ENCODE data around the gene SECISBP2L. TPM values are rescaled to one million over a fixed set of nuclear protein-coding genes. Genes with fewer than 3 reads are reported as not detected.
A peak's percentile ranks its signal among the peaks of the same experiment; 100 is the strongest.

SECISBP2L gene
- total RNA-seq, 1 donor from 2014 or later = 95.8 TPM

DNA sequence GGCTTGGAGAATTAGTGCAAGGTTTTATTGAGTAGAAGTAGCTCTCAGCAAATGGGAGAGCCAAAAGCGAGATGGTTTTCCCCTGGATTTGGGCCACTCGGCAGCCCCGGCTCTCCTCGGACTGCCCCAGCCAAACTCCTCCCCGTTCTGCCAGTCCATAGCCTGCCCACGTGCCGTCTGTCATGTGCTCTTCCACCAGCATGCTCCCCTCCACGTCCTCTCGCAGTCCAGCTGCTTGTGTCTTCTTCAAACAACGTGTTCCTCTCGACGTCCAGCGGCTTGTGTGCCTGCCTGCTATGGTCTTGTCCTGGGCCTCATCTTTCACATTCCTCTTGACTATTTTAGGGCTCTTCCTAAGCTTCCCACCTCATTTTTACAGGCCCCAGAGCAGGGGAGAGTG is 16.7 kb upstream of the SECISBP2L start:
- FAIRE-seq = no peak

DNA sequence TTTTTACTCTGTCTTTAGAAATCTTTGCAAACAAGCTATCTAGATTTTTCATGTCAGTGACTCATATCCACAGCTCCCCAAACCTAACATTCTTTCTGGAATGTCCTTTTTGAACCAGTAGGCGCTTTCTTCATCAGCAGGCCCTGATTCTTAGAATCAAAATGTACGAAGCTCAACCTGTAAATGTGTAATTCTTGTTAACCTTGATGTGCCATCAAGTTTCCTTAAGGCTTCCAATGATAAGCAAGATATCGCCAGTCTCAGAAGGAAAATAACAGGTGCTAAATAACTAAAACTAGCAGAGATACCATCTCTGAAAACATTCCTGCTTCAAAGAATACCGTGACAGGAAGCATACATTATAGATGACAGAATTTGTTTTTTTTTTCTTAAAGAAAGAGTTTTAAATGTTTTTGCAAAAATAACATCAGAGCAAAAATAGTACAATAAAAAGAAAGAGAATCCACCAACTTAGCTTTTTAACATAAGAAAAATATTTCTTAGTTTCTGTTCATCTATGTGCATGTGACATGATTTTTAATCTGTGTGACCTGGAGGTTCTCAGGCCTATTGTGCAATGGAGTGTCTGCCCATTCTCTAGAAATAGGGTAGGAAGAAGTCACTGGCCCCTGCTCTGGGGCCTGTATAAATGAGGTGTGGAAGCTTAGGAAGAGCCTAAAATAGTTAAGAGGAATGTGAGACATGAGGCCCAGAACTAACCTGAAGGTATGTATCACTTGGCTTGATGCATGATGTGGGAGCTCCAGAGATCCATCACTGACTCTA is 14.7 kb upstream of the SECISBP2L start:
- DNase-seq (ENCODE audit: low spot score in 2 of 2) (no peak), FAIRE-seq (no peak)

More for the DNA sequence above, 16.7 kb upstream of the SECISBP2L start:
- no peak for DNase-seq (ENCODE audit: low spot score in 2 of 2)

DNA sequence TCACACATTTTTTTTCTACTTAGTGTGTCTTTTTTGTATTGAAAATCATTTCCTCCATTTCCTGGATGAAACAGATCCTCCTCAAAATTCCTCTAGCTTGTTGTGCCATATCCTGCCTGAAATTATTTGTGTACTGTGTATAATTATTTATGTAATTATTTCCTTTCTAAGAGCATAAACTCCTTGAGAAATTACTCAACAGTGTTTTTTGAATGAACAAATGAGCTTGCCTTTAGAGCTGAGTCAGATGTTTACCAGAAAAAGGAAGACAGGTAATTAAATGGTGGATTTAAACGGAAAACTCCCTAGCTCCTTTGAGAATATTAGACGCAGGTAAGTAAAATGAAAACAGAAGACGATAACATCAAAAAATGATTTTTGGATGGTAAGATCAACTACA is 13.2 kb upstream of the SECISBP2L start:
- FAIRE-seq (no peak), DNase-seq (ENCODE audit: low spot score in 2 of 2) (no peak)

DNA sequence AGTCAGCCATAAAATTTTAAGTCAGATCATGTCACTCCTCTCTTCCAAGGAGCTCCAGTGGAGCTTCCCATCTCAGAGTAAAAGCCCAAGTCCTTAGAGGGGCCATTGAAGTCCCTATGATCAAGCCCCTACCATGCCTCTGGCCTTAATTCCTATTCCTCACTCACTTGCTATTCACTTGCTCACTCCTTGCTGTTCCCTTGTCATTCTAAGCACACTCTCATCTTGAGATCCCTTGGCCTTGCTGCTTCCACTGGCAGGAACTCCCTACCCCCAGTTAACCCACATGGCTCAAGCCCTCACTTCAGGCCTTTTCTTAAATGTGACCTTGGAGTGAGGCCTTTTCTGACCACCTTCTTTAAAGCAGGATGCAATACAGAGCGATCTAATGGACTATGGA is 12.3 kb upstream of the SECISBP2L start:
- DNase-seq (ENCODE audit: low spot score in 2 of 2) (no peak), FAIRE-seq (no peak)

DNA sequence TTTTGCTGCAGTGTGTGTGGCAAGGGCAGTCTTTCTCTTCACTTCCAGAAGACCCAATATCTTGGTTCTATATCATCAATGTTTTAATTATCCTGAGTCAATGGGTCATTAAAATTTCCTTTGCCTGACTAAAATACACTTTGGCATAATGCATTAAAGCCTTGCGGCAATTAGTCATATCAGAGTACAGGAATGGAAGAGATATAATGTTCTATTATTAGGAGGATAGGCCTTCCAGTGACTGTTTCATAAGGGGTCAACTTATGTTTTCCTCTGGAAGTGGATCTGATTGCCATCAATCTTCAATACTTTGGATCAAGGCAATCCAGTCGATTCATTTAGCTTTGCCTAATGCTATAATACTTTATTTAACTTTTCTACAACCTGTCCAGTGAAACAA is 9.4 kb upstream of the SECISBP2L start:
- FAIRE-seq = no peak
- DNase-seq (ENCODE audit: low spot score in 2 of 2) = no peak

DNA sequence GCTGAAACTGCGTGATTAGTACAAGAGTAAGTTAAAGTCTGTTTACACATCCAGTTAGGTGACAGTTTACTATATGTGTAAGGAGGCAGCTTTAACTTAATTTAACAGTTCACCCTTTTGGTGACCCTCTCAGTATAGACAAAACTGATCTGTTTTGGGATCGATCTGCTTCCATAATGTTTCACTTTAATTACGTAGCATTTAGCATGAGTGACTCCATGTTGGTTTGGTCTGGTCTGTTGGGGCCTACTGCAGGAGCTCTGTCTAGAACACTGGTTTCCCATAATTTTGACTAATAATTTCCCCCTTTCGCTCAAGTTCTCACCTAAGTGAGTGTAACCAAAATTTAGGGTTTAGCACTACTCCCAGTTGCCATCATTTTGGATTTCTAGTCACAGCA is 6.4 kb upstream of the SECISBP2L start:
- FAIRE-seq (no peak), DNase-seq (ENCODE audit: low spot score in 2 of 2) (no peak)

DNA sequence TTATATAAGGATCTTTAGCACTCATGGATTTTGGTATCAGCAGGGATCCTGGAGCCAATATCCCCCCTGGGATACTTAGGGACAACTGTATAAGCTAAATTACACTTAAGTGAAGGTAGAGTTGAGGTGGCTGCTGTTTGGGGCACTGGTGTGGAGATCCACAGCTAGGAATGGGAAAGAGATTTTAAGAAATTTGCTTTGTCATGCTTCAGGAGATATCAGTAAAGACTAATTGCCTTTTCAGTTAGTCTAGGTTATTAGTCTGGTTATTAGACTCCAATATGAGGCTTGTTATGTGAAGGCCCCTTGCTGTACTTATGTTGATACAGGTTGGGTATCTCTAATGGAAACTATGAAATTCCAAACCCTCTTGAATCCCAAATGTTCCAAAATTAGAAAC is 1.2 kb upstream of the SECISBP2L start:
- FAIRE-seq (no peak), DNase-seq (ENCODE audit: low spot score in 2 of 2) (no peak)

DNA sequence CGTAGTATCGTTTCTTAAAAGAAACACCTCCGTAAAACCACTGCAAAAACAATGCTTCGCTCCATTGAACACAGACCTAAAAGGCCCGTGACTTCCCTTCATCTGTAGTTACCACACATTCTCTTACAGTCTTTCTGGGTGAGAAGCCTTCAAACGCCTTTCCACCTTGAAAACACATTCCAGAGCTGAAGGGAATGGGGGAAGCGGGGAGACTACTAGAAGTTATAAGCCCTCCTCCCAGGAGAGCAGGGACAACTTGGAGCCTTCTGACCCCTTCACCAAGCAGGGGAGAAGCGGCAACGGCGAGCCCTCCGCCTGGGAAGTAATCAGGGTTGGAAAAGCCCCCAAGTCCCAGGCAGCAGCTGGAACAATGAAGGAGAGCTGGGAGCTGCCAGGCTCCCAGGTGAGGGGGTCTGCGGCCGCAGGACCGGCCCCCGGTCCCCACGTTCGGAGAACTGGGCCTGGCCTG is 461 bp downstream of the SECISBP2L start:
- DNase-seq (ENCODE audit: low spot score in 2 of 2) (peak; percentile 16 to 35), FAIRE-seq (no peak)

DNA sequence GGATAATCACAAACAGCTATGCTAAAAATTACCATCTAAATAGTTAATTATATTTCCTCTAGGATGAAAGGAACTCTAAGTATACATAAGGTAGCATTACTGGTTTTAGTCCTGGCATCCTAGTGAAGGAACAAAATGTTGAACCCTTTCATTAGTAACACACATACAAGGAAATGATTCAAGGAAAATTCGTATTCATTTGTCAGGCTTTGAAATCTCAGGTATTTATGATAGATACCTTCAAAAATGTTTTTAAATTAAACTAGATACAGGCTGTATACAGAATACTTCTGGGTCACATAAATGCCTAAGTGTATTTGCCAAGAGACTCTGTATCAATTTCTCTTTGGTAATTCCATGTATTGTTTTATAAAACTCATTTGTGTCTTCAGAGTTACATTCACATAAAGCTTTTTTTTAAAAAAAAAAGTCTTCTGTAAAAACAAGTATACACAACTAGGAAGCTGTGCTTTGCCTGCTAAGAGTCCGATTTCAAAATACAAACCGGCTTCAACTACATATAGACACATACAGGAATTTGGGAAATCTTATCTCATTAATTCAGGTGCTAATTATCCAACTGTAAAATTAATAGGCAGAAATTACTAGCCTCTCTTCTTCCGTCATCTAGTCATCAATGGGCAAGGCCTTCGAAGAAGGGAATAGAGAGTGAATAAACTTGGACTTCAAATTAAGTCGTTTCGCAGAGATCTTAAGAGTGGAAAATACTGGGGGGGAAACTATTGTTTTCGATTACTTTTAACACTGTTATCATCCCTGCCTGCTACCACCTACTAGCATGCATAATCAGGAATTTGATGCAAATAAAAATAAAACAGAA is 1.3 kb downstream of the SECISBP2L start:
- DNase-seq (ENCODE audit: low spot score in 2 of 2) (peak in 1 of 2 donors; percentile 14), FAIRE-seq (no peak)

DNA sequence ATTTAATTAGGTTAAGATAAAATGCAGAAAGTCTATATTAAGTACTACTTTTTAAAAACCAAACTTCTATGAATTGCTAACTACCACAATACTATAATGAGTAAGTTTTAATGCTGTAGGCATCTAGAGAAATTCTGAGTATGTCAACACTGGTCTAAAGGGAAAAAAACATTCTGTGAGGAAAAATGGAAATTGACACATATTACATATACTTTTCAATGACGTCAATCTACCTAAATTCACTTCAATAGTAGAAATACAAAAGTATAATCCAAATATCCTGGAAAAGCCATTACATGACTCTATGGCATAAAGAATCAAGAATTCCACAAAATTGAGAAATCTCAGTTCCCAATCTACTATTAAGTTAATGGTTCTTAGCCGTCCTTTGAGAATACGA is 2.2 kb downstream of the SECISBP2L start:
- no peak for FAIRE-seq

DNA sequence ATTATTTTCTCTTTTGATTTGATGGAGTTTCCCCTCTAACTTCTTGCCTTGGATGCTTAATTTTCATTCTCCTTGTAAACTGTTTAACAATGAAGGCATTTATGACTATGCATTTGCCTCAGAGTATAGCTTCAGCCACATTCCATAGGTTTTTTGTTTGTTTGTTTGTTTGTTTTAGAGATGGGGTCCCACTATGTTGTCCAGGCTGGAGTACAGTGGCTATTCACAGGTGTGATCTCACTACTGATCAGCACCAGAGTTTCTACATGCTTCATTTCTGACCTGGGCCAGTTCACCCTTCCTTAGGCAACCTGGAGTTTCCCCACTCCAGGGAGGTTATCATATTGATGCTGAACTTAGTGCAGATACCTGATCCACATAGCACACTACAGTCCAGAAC is 4.1 kb downstream of the SECISBP2L start:
- FAIRE-seq (no peak), DNase-seq (ENCODE audit: low spot score in 2 of 2) (no peak)

More for the DNA sequence above, 2.2 kb downstream of the SECISBP2L start:
- DNase-seq (ENCODE audit: low spot score in 2 of 2) = no peak

DNA sequence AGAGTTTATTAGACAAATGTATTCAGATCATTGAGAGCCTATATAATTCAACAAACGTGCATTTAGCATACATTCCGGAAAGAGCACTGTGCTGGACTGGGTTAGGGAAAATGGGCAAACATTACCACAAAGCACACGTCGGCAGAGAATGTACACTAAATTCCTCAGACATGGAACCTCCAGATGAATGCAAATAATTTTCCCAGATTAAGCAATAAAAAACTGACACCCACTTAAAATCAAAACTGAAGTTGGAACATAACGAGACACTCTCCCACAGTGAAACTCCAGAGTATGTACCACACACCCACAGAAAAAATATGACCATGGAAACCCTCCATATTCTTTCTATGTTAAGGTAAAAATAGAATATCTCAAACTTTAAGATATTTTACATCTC is 4.8 kb downstream of the SECISBP2L start:
- DNase-seq (ENCODE audit: low spot score in 2 of 2) = no peak
- no peak for FAIRE-seq

DNA sequence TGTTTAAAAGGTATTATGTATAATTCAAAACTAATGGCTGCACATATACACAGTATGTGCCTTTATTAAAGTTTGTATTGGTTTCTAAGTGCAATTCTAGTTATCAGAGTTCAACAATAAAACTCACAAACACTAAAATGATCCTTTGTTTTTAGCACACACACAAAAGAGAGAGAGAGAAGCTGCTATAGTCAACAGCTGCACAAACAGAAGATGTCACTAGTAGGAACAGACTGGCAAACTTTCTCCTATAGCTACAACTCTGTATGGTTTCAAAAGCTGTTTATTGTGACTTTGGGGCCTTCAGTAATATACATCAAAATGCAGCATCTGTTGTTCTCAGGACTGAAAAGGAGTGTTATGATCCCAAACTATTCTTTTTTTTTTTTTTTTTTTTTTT is 6.1 kb downstream of the SECISBP2L start:
- DNase-seq (ENCODE audit: low spot score in 2 of 2) (peak in 1 of 2 donors; percentile 10), FAIRE-seq (no peak)

DNA sequence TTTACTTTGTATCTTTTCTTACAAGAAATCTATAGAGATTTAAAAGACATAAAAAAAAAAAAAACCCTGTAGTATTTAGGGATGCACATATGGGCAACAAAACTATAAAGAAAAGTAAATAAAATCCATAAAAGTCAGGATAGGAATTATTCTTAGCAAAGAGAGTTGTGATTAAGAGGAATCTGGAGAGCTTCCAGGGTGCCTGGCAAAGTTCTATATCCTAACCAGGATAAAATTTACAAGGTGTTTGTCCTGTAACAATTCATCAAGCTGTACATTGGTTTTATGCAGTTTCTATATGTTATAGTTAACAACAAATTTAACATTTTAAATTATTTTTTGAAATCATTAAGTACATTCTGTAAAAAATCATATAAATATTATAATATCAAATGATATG is 7.9 kb downstream of the SECISBP2L start:
- DNase-seq (ENCODE audit: low spot score in 2 of 2) (no peak), FAIRE-seq (peak; percentile 49)

DNA sequence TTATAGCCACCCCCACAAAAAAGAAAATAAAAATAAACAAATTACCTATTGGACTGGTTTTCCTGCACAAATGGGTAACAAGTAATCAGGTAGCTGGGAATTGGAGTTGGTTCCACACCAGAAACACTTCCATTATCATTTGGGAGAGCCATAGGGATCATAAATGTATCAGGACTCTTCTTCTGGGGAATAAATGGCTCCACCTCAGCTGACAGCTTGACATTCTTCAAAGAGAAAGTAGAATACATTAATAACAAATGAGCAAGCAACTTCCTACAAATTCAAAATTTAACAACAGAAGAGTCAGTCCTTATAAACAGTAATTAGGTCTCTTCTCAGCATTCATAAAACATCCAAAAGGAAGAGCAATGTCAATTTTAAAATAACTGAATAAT is 8.7 kb downstream of the SECISBP2L start:
- FAIRE-seq = no peak

DNA sequence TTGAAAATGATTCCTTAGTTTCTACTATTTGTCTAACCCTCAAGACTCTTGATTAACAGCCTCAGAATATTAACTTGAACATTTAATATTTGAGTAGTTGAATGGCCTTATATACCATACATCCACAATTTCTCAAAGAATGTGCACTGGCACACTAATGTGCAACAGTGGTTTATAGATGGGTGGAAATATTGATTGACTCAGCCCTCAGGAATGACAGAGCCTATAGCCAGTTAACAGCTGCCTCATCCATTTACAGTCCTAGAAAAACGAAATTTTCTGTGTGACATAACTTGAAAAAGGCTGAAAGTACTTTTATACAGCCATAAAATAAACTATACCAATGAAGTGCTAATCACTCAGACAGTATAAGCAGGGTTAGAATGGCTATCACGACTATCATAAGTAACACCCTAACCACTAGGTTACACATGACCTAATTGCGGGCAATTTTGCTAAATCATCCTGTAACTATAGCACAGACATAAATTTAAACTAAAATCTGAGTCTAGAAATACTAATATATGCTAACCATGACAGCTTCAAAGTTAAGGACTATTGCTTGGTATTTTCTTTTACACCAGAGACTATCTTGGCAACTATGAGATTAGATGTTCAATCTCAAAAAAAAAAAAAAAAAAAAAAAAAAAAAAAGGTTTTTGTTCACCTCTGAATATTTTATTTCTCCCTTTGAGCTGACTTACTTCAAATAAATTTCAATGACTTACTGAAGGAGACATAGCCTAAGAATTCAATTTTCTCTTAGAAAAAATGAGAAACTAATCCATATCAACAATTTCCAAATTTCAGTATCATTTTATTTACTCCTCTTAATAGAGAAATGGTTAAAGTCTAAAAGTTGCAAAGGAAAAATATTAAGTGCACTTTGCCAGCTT is 9.3 kb downstream of the SECISBP2L start:
- DNase-seq (ENCODE audit: low spot score in 2 of 2) = no peak
- no peak for FAIRE-seq

More for the DNA sequence above, 8.7 kb downstream of the SECISBP2L start:
- no peak for DNase-seq (ENCODE audit: low spot score in 2 of 2)

DNA sequence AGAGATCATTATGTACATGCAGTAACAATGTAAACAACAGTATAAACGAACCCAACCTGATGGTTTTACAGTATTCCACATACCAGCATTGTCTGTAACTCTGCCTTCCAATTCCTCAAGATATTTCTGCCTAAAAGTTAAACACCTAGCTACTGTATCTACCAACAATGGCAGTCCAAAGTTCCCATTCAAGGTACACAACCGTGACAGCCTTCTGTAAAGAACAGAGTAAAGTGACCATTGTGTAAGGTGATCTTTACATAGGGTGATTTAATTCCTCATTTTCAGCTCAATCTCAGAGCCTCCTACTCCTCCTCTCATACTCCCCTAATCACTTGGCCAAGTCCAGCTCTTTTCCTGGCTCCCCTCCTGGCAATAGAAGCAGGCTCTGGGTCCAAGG is 10.4 kb downstream of the SECISBP2L start:
- DNase-seq (ENCODE audit: low spot score in 2 of 2) (no peak), FAIRE-seq (no peak)

DNA sequence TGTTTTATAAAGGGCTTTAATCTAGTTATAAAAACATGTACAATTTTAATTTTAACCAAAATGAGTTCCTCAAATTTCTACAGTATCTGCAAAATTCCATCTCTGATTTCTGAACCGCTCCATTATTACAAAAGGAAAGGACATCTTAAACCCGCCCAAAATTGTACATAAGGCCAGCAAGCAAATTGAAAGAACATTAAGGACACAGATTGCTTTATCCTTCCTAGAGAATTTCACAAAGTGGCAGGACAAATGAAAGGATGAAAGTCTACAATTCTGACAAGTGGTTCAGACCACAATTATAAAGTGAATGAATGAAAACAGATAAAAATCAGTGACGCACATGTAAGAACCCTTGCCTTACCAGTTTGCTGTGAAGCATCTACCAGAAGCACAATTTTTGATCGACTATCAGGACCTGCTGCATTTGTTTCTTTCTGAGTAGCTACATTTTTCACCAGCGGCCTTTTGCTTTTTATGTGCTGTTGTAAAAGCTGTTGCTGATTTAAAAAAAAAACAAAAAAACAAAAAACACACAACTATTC is 13.6 kb downstream of the SECISBP2L start:
- FAIRE-seq (no peak), DNase-seq (ENCODE audit: low spot score in 2 of 2) (no peak)

DNA sequence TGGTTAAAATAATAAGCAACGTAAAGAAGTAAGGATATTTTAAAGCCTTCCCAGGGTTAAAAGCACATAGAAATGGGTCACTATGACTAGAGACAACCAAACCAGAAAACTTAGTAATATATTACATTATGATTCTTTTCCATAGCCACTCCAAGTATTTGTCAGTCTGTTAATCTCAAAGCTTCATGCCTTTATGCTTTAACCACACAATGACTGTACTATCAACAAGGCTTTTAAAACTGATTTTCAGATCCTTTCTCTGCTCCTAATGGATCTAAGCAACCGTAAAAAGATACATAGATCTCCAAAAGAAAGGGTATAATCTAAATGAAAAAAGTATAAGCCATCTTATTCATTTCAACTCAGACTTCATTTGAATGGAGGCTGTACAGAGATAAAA is 14.4 kb downstream of the SECISBP2L start:
- FAIRE-seq (no peak), DNase-seq (ENCODE audit: low spot score in 2 of 2) (no peak)

DNA sequence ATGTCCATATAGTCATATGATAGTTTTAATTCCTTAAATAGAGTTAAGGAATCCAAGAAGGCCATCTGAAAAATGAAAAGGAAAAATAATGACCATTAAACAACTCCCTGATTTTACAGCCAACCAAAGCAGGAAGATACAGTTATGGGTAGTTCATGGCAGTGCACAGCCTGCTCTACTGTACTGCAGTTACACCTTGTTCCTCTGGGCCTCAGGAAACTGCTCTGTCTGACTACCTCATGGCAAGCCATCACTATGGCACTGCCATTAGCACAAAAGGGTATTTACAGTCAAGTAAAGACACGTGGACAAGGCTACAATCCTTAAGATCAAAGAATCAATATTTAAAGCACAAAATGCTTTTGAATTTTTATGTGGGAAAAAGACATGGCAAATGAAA is 19.5 kb downstream of the SECISBP2L start:
- FAIRE-seq = no peak

More for the DNA sequence above, 19.5 kb downstream of the SECISBP2L start:
- no peak for DNase-seq (ENCODE audit: low spot score in 2 of 2)
